ENCODE measurements around the gene CERKL.

CERKL gene

DNA sequence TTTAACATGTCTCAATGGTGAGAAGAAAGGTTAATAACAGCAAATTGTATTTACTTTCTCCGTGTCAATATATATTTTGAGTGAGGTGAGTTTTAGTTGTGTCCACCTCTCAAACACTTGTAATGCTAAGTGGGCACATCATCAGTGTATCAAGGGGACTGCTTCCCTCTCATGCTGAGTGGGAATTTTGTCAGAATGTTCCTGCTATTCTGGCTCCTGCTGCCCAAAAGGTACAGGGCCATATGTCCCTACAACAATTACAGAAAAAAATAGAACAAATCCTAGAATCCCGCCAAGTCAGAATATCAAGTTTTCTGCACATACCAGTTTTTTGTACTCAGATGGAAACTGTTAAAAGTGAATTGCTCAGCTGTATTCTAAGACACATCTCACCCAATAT lies 5.4 kb upstream of the CERKL start:
- TF ChIP-seq TAF1 (IDR thresholded peaks at IDR 0.05; ENCODE audit: borderline replicate concordance, insufficient read depth, low read length): no peak

DNA sequence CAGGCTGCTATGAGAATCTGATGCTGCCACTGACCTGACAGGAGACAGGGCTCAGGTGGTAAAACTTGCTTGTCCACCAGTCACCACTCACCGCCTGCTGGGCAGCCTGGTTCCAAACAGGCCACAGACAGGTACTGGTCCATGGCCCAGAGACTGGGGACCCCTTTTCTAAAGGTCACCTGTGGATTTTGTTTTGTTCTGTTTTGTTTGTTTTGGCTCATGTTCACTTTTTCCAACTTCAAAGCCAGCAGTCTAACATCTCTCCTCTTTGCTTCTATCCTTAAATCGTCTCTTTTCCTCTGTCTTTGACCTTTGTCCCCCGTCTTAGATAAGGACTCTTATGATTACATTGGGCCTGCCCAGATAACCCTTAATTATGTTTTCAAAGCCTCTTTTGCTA lies 3.3 kb upstream of the CERKL start:
- no peak for TF ChIP-seq TAF1 (IDR thresholded peaks at IDR 0.05; ENCODE audit: borderline replicate concordance, insufficient read depth, low read length)
- TF ChIP-seq, protein P1, sequence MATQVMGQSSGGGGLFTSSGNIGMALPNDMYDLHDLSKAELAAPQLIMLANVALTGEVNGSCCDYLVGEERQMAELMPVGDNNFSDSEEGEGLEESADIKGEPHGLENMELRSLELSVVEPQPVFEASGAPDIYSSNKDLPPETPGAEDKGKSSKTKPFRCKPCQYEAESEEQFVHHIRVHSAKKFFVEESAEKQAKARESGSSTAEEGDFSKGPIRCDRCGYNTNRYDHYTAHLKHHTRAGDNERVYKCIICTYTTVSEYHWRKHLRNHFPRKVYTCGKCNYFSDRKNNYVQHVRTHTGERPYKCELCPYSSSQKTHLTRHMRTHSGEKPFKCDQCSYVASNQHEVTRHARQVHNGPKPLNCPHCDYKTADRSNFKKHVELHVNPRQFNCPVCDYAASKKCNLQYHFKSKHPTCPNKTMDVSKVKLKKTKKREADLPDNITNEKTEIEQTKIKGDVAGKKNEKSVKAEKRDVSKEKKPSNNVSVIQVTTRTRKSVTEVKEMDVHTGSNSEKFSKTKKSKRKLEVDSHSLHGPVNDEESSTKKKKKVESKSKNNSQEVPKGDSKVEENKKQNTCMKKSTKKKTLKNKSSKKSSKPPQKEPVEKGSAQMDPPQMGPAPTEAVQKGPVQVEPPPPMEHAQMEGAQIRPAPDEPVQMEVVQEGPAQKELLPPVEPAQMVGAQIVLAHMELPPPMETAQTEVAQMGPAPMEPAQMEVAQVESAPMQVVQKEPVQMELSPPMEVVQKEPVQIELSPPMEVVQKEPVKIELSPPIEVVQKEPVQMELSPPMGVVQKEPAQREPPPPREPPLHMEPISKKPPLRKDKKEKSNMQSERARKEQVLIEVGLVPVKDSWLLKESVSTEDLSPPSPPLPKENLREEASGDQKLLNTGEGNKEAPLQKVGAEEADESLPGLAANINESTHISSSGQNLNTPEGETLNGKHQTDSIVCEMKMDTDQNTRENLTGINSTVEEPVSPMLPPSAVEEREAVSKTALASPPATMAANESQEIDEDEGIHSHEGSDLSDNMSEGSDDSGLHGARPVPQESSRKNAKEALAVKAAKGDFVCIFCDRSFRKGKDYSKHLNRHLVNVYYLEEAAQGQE (IDR thresholded peaks at IDR 0.05; ENCODE audit: insufficient read depth in 1 of 2, low read depth in 2 of 2, low read length in 2 of 2): no peak
- TF ChIP-seq FOXP2 (optimal IDR thresholded peaks at IDR 0.05; ENCODE audit: borderline replicate concordance, extremely low read depth, extremely low read length, insufficient read depth): no peak
- TF ChIP-seq SIN3A (IDR thresholded peaks at IDR 0.05; ENCODE audit: borderline replicate concordance, insufficient read depth, low read length): no peak
- no peak for TF ChIP-seq POLR2AphosphoS5 (IDR thresholded peaks at IDR 0.05; ENCODE audit: low read depth, low read length)

DNA sequence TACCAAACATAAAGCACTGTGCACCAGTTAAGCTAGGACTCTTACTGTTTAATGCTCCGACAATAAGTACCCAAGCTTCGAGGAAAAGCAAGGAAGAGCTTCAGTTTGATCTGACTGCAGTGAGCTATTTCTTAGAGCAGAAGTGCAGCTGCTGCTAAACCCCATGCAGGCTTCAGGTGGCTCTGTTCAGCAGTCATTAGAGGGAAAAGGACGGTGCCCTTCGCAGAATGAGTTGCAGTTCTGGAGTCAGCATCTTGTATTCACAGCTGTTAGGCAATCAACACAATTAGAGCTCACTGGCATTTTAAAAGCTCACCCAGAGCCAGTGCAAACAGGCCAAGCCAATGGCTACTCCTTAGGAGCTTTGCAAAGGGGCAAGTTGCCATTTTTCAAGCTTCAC lies 1.5 kb upstream of the CERKL start:
- TF ChIP-seq, protein P1 (IDR thresholded peaks at IDR 0.05; ENCODE audit: insufficient read depth in 1 of 2, low read depth in 2 of 2, low read length in 2 of 2): no peak
- no peak for TF ChIP-seq SIN3A (IDR thresholded peaks at IDR 0.05; ENCODE audit: borderline replicate concordance, insufficient read depth, low read length)
- no peak for TF ChIP-seq POLR2AphosphoS5 (IDR thresholded peaks at IDR 0.05; ENCODE audit: low read depth, low read length)
- TF ChIP-seq FOXP2 (optimal IDR thresholded peaks at IDR 0.05; ENCODE audit: borderline replicate concordance, extremely low read depth, extremely low read length, insufficient read depth): no peak
- no peak for TF ChIP-seq TAF1 (IDR thresholded peaks at IDR 0.05; ENCODE audit: borderline replicate concordance, insufficient read depth, low read length)

DNA sequence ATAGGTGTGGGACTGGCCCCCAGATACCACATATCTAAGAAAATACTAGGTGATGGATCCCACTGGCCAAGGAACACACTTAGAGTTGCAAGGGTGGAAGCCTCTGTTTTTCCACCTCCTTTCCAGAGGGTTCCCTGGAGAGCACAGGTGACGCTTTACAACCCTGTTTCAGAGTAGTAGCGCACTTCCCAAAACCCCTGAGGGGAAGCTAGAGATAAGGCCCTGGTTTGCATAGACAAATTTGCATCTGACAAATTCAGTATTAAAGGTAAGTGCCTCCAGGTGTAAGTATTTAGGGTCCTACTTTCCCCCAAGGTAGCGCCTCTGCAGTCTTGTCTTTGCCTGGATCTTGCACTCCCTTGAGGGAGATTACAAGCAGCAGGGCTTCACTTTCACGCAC lies 474 bp upstream of the CERKL start:
- no peak for TF ChIP-seq SIN3A (IDR thresholded peaks at IDR 0.05; ENCODE audit: borderline replicate concordance, insufficient read depth, low read length)
- no peak for TF ChIP-seq TAF1 (IDR thresholded peaks at IDR 0.05; ENCODE audit: borderline replicate concordance, insufficient read depth, low read length)
- TF ChIP-seq, protein P1 (IDR thresholded peaks at IDR 0.05; ENCODE audit: insufficient read depth in 1 of 2, low read depth in 2 of 2, low read length in 2 of 2): no peak
- no peak for TF ChIP-seq POLR2AphosphoS5 (IDR thresholded peaks at IDR 0.05; ENCODE audit: low read depth, low read length)
- TF ChIP-seq FOXP2 (optimal IDR thresholded peaks at IDR 0.05; ENCODE audit: borderline replicate concordance, extremely low read depth, extremely low read length, insufficient read depth): no peak

DNA sequence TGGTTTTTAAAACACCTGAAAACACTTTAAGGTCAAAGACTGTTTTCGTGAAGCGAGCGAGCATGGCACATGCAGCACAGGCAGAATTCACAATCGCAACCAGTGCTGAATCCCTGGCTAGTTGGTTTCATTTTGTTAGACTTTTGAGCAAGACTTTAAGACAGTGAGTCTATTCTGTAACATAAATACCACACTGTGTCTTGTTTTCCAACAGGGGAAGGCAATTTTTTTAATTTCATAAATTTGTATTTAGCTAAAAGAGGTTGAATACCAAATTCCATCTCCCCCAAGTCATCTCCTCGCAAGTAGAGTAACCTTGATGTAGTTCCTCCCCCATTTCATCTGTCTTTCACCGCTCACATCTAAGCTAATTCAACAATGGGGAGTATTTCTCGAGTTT lies 1.4 kb downstream of the CERKL start:
- TF ChIP-seq POLR2AphosphoS5 (IDR thresholded peaks at IDR 0.05; ENCODE audit: low read depth, low read length): no peak
- TF ChIP-seq SIN3A (IDR thresholded peaks at IDR 0.05; ENCODE audit: borderline replicate concordance, insufficient read depth, low read length): no peak
- no peak for TF ChIP-seq TAF1 (IDR thresholded peaks at IDR 0.05; ENCODE audit: borderline replicate concordance, insufficient read depth, low read length)
- TF ChIP-seq, protein P1 (IDR thresholded peaks at IDR 0.05; ENCODE audit: insufficient read depth in 1 of 2, low read depth in 2 of 2, low read length in 2 of 2): no peak
- no peak for TF ChIP-seq FOXP2 (optimal IDR thresholded peaks at IDR 0.05; ENCODE audit: borderline replicate concordance, extremely low read depth, extremely low read length, insufficient read depth)

All from PFSK-1 (cell line).